Kidney epithelial cell (primary cell): ENCODE data around the gene DNAJC16. TPM values are rescaled to one million over a fixed set of nuclear protein-coding genes. Genes with fewer than 3 reads are reported as not detected.

Source experiments
- DNase-seq: peaks from one replicate; pipeline ENCODE4 v3.0.0-alpha.2; 2010; ENCODE audit warnings: low read depth
- H3K27me3 ChIP-seq: 2 replicates; pipeline ENCODE4 v1.6.0; 2011; ENCODE audit warnings: low read length; ENCODE audit not compliant: control insufficient read depth, insufficient read depth
- H3K36me3 ChIP-seq: 2 replicates; pipeline ENCODE4 v1.5.1; 2011; ENCODE audit warnings: low read length; ENCODE audit not compliant: control insufficient read depth, insufficient read depth
- H3K4me3 ChIP-seq: 2 replicates; pipeline ENCODE4 v1.5.1; 2011; ENCODE audit warnings: low read depth, mild to moderate bottlenecking, control low read depth, low read length
- total RNA-seq: library from RNA; depleted of rRNA; stranded (reverse); fragments of >200 nt; gene quantifications from 2 replicates; pipeline ENCODE4 v1.2.3, GENCODE V29; 2015
- TF ChIP-seq, protein P1 (sequence below): IDR thresholded peaks from 2 replicates; pipeline ENCODE4 v1.5.1; 2011; ENCODE audit warnings: mild to moderate bottlenecking, moderate library complexity, low read length, control low read depth, inconsistent platforms; ENCODE audit not compliant: insufficient read depth, poor library complexity, severe bottlenecking

The DNAJC16 gene
- total RNA-seq, 1 donor from 2014 or later = 31.7 TPM

- no peak for DNase-seq
Measured at GRCh38 chr1:15573477-15573876, 46.8 kb downstream of the DNAJC16 start.

GRCh38 chr1:15574741-15575140 lies 48.1 kb downstream of the DNAJC16 start:
- TF ChIP-seq, protein P1, sequence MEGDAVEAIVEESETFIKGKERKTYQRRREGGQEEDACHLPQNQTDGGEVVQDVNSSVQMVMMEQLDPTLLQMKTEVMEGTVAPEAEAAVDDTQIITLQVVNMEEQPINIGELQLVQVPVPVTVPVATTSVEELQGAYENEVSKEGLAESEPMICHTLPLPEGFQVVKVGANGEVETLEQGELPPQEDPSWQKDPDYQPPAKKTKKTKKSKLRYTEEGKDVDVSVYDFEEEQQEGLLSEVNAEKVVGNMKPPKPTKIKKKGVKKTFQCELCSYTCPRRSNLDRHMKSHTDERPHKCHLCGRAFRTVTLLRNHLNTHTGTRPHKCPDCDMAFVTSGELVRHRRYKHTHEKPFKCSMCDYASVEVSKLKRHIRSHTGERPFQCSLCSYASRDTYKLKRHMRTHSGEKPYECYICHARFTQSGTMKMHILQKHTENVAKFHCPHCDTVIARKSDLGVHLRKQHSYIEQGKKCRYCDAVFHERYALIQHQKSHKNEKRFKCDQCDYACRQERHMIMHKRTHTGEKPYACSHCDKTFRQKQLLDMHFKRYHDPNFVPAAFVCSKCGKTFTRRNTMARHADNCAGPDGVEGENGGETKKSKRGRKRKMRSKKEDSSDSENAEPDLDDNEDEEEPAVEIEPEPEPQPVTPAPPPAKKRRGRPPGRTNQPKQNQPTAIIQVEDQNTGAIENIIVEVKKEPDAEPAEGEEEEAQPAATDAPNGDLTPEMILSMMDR = no peak
- Histone ChIP-seq H3K27me3 (no peaks in the 10 kb centered on the region), H3K4me3 (no peak overlapping the region), H3K36me3 (no peaks in the 10 kb centered on the region)
- no peak for DNase-seq

More at GRCh38 chr1:15573477-15573876, 46.8 kb downstream of the DNAJC16 start:
- no peak overlapping the region for H3K4me3 ChIP-seq
- no peaks in the 10 kb centered on the region for H3K36me3 ChIP-seq
- H3K27me3 ChIP-seq = no peaks in the 10 kb centered on the region
- TF ChIP-seq, protein P1 = no peak

DNA sequence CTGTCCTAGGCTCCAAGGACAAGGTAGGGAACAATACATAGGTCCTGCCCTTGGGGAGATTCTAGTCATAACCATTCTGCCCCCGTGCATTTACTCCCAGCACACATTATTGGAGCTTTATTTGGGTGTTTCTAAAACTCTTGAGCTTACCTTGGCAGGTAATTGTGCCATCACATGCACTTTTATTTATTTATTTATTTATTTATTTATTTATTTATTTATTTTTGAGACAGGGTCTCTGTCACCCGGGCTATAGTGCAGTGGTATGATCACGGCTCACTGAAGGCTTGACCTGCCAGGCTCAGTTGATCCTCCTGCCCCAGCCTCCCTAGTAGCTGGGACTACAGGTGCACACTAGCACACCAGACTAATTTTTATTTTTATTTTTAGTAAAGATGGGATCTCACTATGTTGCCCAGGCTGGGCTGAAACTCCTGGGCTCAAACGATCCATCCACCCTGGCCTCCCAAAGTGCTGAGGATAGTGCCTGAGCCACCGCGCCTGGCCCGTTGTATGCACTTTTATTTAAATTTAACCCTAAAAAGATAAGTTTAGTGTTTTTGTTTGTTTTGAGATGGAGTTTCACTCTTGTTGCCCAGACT lies 49.0 kb downstream of the DNAJC16 start:
- DNase-seq = no peak
- H3K27me3 ChIP-seq = no peaks in the 10 kb centered on the region
- no peaks in the 10 kb centered on the region for H3K36me3 ChIP-seq
- TF ChIP-seq, protein P1 = no peak
- no peak overlapping the region for H3K4me3 ChIP-seq

GRCh38 chr1:15577691-15578090 lies 51.0 kb downstream of the DNAJC16 start:
- Histone ChIP-seq H3K4me3 (no peak overlapping the region), H3K36me3 (no peaks in the 10 kb centered on the region), H3K27me3 (no peaks in the 10 kb centered on the region)
- TF ChIP-seq, protein P1 = no peak
- no peak for DNase-seq

- TF ChIP-seq, protein P1 = no peak
- DNase-seq = no peak
- H3K36me3 ChIP-seq = no peaks in the 10 kb centered on the region
- H3K4me3 ChIP-seq = no peak overlapping the region
- no peaks in the 10 kb centered on the region for H3K27me3 ChIP-seq
Measured at GRCh38 chr1:15578921-15579682, 52.5 kb downstream of the DNAJC16 start.
